T-helper 2 cell treated with Interferon-gamma antibody and Interleukin-4, amounts not matched to agents 100 ng/mL and 5 ng/mL, for 36 hours (primary cell): Measurements from ENCODE around the gene ABL1. TPM values are rescaled to one million over a fixed set of nuclear protein-coding genes. Genes with fewer than 3 reads are reported as not detected.

Experiments used
- intact Hi-C: fragments of 100-400 bp; cut with micrococcal nuclease; formaldehyde crosslinking; loops from one replicate; pipeline ENCODE4 v1.15.1; 2023
- total RNA-seq: library from RNA; stranded (reverse); gene quantifications from 2 replicates; pipeline ENCODE4 v1.2.3, GENCODE V29; 2022

Gene ABL1
- total RNA-seq, 1 donor from 2014 or later, result 31.9 TPM

GRCh38 chr9:130824643-130825350 is 10.3 kb upstream of the ABL1 start:
- intact Hi-C loops, result no loop called here

- intact Hi-C loops, result no loop called here
Measured at GRCh38 chr9:130825351-130825651, 9.8 kb upstream of the ABL1 start.

GRCh38 chr9:130825809-130826208 is 9.2 kb upstream of the ABL1 start:
- intact Hi-C loops, result no loop called here

- intact Hi-C loops, result loop anchor here (10.0 kb wide), 1 partner anchor 115 kb away; no protein-coding TSS in a partner anchor
Measured at GRCh38 chr9:130829762-130830161, 5.3 kb upstream of the ABL1 start.

GRCh38 chr9:130830231-130830760 is 4.8 kb upstream of the ABL1 start:
- intact Hi-C loops, result loop anchor here (10.0 kb wide), 1 partner anchor 115 kb away; no protein-coding TSS in a partner anchor

GRCh38 chr9:130831077-130831476 is 4.0 kb upstream of the ABL1 start:
- intact Hi-C loops, result loop anchor here (10.0 kb wide), 1 partner anchor 116 kb away; no protein-coding TSS in a partner anchor

GRCh38 chr9:130833031-130833990 is 1.7 kb upstream of the ABL1 start:
- intact Hi-C loops, result loop anchor here (10.0 kb wide), 1 partner anchor 119 kb away; no protein-coding TSS in a partner anchor

GRCh38 chr9:130835441-130836298 is 616 bp downstream of the ABL1 start:
- intact Hi-C loops, result loop anchor here (10.0 kb wide), 1 partner anchor 121 kb away; no protein-coding TSS in a partner anchor

- intact Hi-C loops, result loop anchor here (10.0 kb wide), 1 partner anchor 122 kb away; no protein-coding TSS in a partner anchor
Measured at GRCh38 chr9:130837002-130837511, 2.0 kb downstream of the ABL1 start.

GRCh38 chr9:130837643-130838042 is 2.6 kb downstream of the ABL1 start:
- intact Hi-C loops, result loop anchor here (10.0 kb wide), 1 partner anchor 123 kb away; no protein-coding TSS in a partner anchor

- intact Hi-C loops, result loop anchor here (10.0 kb wide), 1 partner anchor 125 kb away; no protein-coding TSS in a partner anchor
Measured at GRCh38 chr9:130839132-130840111, 4.4 kb downstream of the ABL1 start.

- intact Hi-C loops, result no loop called here
Measured at GRCh38 chr9:130842545-130842944, 7.5 kb downstream of the ABL1 start.

- intact Hi-C loops, result no loop called here
Measured at GRCh38 chr9:130843049-130843908, 8.2 kb downstream of the ABL1 start.

GRCh38 chr9:130844044-130844451 is 9.0 kb downstream of the ABL1 start:
- intact Hi-C loops, result no loop called here

GRCh38 chr9:130845254-130845653 is 10.2 kb downstream of the ABL1 start:
- intact Hi-C loops, result no loop called here

- intact Hi-C loops, result no loop called here
Measured at GRCh38 chr9:130845901-130846481, 10.9 kb downstream of the ABL1 start.

- intact Hi-C loops, result no loop called here
Measured at GRCh38 chr9:130846487-130847305, 11.6 kb downstream of the ABL1 start.
